HepG2 (cell line): ENCODE measurements around the gene AJM1. TPM values are rescaled to one million over a fixed set of nuclear protein-coding genes. Genes with fewer than 3 reads are reported as not detected.

Experiments used
- FOXO1 ChIP-seq: sonication (generic); formaldehyde crosslinking; IDR thresholded peaks from 2 replicates; pipeline ENCODE4 v1.4.0; 2020; ENCODE audit warnings: missing genetic modification reagents
- KMT2A ChIP-seq: sonication (generic); formaldehyde crosslinking; IDR thresholded peaks from 2 replicates; pipeline ENCODE4 v1.4.0; 2020; ENCODE audit warnings: missing genetic modification reagents
- MXI1 ChIP-seq: IDR thresholded peaks from 3 replicates; pipeline ENCODE4 v1.6.1; 2012; ENCODE audit warnings: low read depth, low read length, inconsistent platforms, borderline replicate concordance
- ZBTB20 ChIP-seq: sonication (generic); formaldehyde crosslinking; IDR thresholded peaks from 2 replicates; pipeline ENCODE4 v1.8.1; 2023; ENCODE audit warnings: missing genetic modification reagents, low read depth, mild to moderate bottlenecking, borderline replicate concordance
- ZFP82 ChIP-seq: sonication (generic); formaldehyde crosslinking; IDR thresholded peaks from 2 replicates; pipeline ENCODE4 v1.5.1; 2020; ENCODE audit warnings: mild to moderate bottlenecking, missing genetic modification reagents, borderline replicate concordance
- ZNF282 ChIP-seq: fragments of 450-650 bp; IDR thresholded peaks from 2 replicates; pipeline ENCODE4 v1.6.1; 2018; ENCODE audit not compliant: partially characterized antibody
- ZSCAN31 ChIP-seq: sonication (generic); formaldehyde crosslinking; IDR thresholded peaks from 2 replicates; pipeline ENCODE4 v1.5.0; 2020; ENCODE audit warnings: low read depth, mild to moderate bottlenecking, missing genetic modification reagents
- polyA plus RNA-seq, 8 experiments: library from polyadenylated mRNA; depleted of rRNA in 3 of 8; stranded (reverse) in 7 of 8; unstranded in 1 of 8; fragments of >200 nt; fragmentation: Illumina TruSeq in 4 of 8; extraction: Trizol in 4 of 8; gene quantifications; 2 replicates each; pipeline versions ENCODE4 v1.2.1 to v1.2.3, GENCODE V29; 2011 to 2016; ENCODE audit warnings: low read depth in 4 of 8, missing spikeins in 1 of 8, mixed read lengths in 1 of 8; ENCODE audit not compliant: insufficient read depth in 1 of 8
- total RNA-seq, 5 experiments: library from RNA; depleted of rRNA; stranded (reverse); fragments of >200 nt; fragmentation: Illumina TruSeq; extraction: Trizol; gene quantifications; 2 replicates each; pipeline ENCODE4 v1.2.3, GENCODE V29; 2016; ENCODE audit warnings: low read depth in 1 of 5
- TF ChIP-seq, protein P1 (sequence below): IDR thresholded peaks from 2 replicates; pipeline ENCODE4 v1.6.1; 2012; ENCODE audit warnings: low read length, improper control_type of control experiment
- TF ChIP-seq, protein P2 (sequence below): sonication (generic); formaldehyde crosslinking; IDR thresholded peaks from 2 replicates; pipeline ENCODE4 v1.5.0; 2020; ENCODE audit warnings: missing genetic modification reagents, mild to moderate bottlenecking, borderline replicate concordance
- TF ChIP-seq, protein P3 (sequence below): sonication (generic); formaldehyde crosslinking; IDR thresholded peaks from 2 replicates; pipeline ENCODE4; 2020; ENCODE audit warnings: missing genetic modification reagents, mild to moderate bottlenecking, borderline replicate concordance
- TF ChIP-seq, protein P4 (sequence below): sonication (generic); formaldehyde crosslinking; IDR thresholded peaks from 2 replicates; pipeline ENCODE4 v1.4.0; 2020; ENCODE audit warnings: missing genetic modification reagents
- TF ChIP-seq, protein P5 (sequence below): sonication (generic); formaldehyde crosslinking; IDR thresholded peaks from 2 replicates; pipeline ENCODE4 v1.4.0; 2020; ENCODE audit warnings: mild to moderate bottlenecking, missing genetic modification reagents

The AJM1 gene
- total and polyA plus RNA-seq, 2 of the 13 experiments (the other 11 are each of a cell fraction or from before 2014, with no cell fraction given), result 1.1 to 1.2 TPM

DNA sequence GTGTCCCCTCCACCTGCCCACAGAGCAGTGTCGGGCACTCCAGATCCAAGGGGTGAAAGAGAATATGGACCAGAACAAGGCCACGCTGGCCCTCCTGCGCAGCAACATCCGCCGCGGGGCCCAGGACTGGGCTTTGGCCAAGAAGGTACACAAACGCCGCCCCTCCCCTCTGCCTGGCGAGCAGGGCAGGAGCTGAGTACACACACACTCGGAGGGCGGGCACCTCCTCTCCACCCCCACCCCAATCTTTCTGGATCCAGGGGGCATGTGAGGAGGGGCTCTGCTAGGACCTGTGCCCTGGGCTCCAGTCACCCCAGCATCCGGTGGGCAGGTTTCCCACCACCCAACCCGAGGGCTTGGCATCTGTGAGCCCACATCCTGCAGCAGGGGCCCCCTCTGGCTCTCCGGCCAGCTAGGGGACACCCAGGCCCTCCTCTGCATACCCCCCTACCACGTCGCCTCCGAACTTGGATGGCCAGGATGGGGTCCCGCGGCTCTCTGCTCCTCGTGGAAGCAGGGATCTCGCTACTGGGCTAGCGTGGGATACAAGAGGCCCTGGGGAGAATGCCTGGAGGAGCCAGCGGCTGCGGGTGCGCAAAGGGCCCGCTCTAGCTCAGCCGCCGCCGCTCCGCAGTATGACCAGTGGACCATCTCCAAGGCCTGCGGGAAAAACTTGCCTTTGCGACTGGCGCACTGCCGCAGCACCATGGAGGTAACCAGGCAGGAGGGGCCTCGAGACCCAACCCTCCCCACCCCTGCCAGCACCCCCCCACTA lies 43.0 kb upstream of the AJM1 start (continued):
- peak; percentile 79 for TF ChIP-seq FOXO1 (CRISPR knock-in tag)
- TF ChIP-seq, protein P1, sequence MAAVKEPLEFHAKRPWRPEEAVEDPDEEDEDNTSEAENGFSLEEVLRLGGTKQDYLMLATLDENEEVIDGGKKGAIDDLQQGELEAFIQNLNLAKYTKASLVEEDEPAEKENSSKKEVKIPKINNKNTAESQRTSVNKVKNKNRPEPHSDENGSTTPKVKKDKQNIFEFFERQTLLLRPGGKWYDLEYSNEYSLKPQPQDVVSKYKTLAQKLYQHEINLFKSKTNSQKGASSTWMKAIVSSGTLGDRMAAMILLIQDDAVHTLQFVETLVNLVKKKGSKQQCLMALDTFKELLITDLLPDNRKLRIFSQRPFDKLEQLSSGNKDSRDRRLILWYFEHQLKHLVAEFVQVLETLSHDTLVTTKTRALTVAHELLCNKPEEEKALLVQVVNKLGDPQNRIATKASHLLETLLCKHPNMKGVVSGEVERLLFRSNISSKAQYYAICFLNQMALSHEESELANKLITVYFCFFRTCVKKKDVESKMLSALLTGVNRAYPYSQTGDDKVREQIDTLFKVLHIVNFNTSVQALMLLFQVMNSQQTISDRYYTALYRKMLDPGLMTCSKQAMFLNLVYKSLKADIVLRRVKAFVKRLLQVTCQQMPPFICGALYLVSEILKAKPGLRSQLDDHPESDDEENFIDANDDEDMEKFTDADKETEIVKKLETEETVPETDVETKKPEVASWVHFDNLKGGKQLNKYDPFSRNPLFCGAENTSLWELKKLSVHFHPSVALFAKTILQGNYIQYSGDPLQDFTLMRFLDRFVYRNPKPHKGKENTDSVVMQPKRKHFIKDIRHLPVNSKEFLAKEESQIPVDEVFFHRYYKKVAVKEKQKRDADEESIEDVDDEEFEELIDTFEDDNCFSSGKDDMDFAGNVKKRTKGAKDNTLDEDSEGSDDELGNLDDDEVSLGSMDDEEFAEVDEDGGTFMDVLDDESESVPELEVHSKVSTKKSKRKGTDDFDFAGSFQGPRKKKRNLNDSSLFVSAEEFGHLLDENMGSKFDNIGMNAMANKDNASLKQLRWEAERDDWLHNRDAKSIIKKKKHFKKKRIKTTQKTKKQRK, result no peak
- no peak for TF ChIP-seq ZFP82 (CRISPR knock-in tag)
- TF ChIP-seq, protein P2, sequence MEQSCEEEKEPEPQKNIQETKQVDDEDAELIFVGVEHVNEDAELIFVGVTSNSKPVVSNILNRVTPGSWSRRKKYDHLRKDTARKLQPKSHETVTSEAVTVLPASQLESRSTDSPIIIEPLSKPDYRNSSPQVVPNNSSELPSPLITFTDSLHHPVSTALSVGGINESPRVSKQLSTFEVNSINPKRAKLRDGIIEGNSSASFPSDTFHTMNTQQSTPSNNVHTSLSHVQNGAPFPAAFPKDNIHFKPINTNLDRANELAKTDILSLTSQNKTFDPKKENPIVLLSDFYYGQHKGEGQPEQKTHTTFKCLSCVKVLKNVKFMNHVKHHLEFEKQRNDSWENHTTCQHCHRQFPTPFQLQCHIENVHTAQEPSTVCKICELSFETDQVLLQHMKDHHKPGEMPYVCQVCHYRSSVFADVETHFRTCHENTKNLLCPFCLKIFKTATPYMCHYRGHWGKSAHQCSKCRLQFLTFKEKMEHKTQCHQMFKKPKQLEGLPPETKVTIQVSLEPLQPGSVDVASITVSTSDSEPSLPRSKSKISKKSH, result peak; percentile 48; the same call in 1 of the 2 replicates
- TF ChIP-seq MXI1, result peak; percentile 39; the same call in 1 of the 3 replicates
- TF ChIP-seq, protein P3, sequence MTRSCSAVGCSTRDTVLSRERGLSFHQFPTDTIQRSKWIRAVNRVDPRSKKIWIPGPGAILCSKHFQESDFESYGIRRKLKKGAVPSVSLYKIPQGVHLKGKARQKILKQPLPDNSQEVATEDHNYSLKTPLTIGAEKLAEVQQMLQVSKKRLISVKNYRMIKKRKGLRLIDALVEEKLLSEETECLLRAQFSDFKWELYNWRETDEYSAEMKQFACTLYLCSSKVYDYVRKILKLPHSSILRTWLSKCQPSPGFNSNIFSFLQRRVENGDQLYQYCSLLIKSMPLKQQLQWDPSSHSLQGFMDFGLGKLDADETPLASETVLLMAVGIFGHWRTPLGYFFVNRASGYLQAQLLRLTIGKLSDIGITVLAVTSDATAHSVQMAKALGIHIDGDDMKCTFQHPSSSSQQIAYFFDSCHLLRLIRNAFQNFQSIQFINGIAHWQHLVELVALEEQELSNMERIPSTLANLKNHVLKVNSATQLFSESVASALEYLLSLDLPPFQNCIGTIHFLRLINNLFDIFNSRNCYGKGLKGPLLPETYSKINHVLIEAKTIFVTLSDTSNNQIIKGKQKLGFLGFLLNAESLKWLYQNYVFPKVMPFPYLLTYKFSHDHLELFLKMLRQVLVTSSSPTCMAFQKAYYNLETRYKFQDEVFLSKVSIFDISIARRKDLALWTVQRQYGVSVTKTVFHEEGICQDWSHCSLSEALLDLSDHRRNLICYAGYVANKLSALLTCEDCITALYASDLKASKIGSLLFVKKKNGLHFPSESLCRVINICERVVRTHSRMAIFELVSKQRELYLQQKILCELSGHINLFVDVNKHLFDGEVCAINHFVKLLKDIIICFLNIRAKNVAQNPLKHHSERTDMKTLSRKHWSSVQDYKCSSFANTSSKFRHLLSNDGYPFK (CRISPR knock-in tag), result peak; percentile 42; the same call in 1 of the 2 replicates
- no peak for TF ChIP-seq ZNF282
- TF ChIP-seq ZBTB20 (CRISPR knock-in tag), result peak; percentile 75; the same call in 1 of the 2 replicates
- TF ChIP-seq KMT2A, result peak; percentile 50
- TF ChIP-seq, protein P4, sequence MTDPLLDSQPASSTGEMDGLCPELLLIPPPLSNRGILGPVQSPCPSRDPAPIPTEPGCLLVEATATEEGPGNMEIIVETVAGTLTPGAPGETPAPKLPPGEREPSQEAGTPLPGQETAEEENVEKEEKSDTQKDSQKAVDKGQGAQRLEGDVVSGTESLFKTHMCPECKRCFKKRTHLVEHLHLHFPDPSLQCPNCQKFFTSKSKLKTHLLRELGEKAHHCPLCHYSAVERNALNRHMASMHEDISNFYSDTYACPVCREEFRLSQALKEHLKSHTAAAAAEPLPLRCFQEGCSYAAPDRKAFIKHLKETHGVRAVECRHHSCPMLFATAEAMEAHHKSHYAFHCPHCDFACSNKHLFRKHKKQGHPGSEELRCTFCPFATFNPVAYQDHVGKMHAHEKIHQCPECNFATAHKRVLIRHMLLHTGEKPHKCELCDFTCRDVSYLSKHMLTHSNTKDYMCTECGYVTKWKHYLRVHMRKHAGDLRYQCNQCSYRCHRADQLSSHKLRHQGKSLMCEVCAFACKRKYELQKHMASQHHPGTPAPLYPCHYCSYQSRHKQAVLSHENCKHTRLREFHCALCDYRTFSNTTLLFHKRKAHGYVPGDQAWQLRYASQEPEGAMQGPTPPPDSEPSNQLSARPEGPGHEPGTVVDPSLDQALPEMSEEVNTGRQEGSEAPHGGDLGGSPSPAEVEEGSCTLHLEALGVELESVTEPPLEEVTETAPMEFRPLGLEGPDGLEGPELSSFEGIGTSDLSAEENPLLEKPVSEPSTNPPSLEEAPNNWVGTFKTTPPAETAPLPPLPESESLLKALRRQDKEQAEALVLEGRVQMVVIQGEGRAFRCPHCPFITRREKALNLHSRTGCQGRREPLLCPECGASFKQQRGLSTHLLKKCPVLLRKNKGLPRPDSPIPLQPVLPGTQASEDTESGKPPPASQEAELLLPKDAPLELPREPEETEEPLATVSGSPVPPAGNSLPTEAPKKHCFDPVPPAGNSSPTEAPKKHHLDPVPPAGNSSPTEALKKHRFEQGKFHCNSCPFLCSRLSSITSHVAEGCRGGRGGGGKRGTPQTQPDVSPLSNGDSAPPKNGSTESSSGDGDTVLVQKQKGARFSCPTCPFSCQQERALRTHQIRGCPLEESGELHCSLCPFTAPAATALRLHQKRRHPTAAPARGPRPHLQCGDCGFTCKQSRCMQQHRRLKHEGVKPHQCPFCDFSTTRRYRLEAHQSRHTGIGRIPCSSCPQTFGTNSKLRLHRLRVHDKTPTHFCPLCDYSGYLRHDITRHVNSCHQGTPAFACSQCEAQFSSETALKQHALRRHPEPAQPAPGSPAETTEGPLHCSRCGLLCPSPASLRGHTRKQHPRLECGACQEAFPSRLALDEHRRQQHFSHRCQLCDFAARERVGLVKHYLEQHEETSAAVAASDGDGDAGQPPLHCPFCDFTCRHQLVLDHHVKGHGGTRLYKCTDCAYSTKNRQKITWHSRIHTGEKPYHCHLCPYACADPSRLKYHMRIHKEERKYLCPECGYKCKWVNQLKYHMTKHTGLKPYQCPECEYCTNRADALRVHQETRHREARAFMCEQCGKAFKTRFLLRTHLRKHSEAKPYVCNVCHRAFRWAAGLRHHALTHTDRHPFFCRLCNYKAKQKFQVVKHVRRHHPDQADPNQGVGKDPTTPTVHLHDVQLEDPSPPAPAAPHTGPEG (CRISPR knock-in tag), result no peak; the same call in 1 of the 2 replicates
- peak; percentile 73; the same call in 1 of the 2 replicates for TF ChIP-seq ZSCAN31 (CRISPR knock-in tag)
- TF ChIP-seq, protein P5, sequence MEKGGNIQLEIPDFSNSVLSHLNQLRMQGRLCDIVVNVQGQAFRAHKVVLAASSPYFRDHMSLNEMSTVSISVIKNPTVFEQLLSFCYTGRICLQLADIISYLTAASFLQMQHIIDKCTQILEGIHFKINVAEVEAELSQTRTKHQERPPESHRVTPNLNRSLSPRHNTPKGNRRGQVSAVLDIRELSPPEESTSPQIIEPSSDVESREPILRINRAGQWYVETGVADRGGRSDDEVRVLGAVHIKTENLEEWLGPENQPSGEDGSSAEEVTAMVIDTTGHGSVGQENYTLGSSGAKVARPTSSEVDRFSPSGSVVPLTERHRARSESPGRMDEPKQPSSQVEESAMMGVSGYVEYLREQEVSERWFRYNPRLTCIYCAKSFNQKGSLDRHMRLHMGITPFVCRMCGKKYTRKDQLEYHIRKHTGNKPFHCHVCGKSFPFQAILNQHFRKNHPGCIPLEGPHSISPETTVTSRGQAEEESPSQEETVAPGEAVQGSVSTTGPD, result peak; percentile 85
